Thyroid gland (tissue), 4 donors: ENCODE results near the gene DRP2.

Source experiments
- CTCF ChIP-seq, 6 experiments: fragments of 200-600 bp in 3 of 6; fragments of 450-650 bp in 3 of 6; sonication (generic) in 3 of 6; IDR thresholded peaks; one replicate each; pipeline ENCODE4 v1.5.1; 2016 to 2019; ENCODE audit warnings: antibody characterized with exemption in 6 of 6, mild to moderate bottlenecking in 2 of 6, inconsistent platforms in 1 of 6, moderate library complexity in 1 of 6
- POLR2A ChIP-seq, 2 donors: fragments of 450-650 bp; IDR thresholded peaks; one replicate each; pipeline ENCODE4 v1.6.1; 2017; ENCODE audit warnings: antibody characterized with exemption in 2 of 2, mild to moderate bottlenecking in 2 of 2, moderate library complexity in 1 of 2

- TF ChIP-seq CTCF (IDR thresholded peaks at IDR 0.05) (no peak), POLR2A (IDR thresholded peaks at IDR 0.05) (no peak)
These were observed 12.7 kb downstream of the DRP2 start for GRCh38 chrX:101232316-101232715.
